ENCODE data around the gene SCEL.

Gene SCEL

DNA sequence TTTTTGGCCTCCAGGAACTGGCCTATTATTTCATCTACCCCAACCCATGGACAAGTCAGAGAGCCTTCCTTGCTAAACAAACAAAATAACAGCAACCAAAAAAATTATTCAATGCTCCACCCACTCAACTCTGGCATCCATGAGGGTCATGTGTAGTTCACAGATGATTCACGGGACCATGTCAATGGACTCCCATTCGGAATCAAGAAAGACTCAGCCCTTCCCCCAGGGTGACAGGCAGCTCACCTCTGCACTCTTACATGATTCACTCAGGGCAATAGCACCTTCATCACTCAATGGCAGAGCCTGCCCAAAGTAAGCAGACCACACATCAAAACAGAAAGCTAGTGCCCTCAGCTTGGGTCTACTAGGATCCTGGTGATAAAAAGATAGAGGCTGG, 14.3 kb upstream of the SCEL start:
- Histone ChIP-seq H3K79me1 (replicated peaks; ENCODE audit: low read length, poor library complexity, severe bottlenecking) (no peaks in the 10 kb centered on the region), H3K4ac (ENCODE audit: low read depth in 1 of 2, low read length in 2 of 2) (no peak overlapping the region), H3K4me3 (ENCODE audit: insufficient read depth in 1 of 2, low read depth in 1 of 2, low read length in 2 of 2) (no peak overlapping the region), H3K4me2 (ENCODE audit: low read length, poor library complexity, severe bottlenecking) (no peak overlapping the region), H3K23ac (ENCODE audit: low read length in 2 of 2) (no peak overlapping the region), H2AFZ (ENCODE audit: low read depth, low read length) (no peak overlapping the region), H3K9me3 (ENCODE audit: control insufficient read depth, low read length) (no peaks in the 10 kb centered on the region), H2BK120ac (ENCODE audit: low read depth, low read length) (no peak overlapping the region), H2BK12ac (ENCODE audit: low read length in 2 of 2) (no peak overlapping the region), H2BK15ac (ENCODE audit: low read depth, poor library complexity, severe bottlenecking) (no peak overlapping the region), H3K4me1 (ENCODE audit: control insufficient read depth, insufficient read depth, low read depth, low read length) (peaks cover 6% of the 10 kb centered on the region), H3K27ac (ENCODE audit: low read length, poor library complexity, severe bottlenecking) (peak overlapping the region; percentile 64), H3K18ac (ENCODE audit: low read depth in 1 of 2, low read length in 2 of 2) (no peak overlapping the region), H4K8ac (ENCODE audit: low read length) (no peak overlapping the region), H3K9ac (ENCODE audit: low read length) (no peak overlapping the region), H3K36me3 (ENCODE audit: control insufficient read depth in 1 of 2, insufficient read depth in 2 of 2, low read depth in 1 of 2, low read length in 2 of 2) (no peaks in the 10 kb centered on the region), H3K27me3 (ENCODE audit: control insufficient read depth in 1 of 2, insufficient read depth in 1 of 2, low read length in 2 of 2) (no peaks in the 10 kb centered on the region), H2BK5ac (ENCODE audit: low read depth, low read length, poor library complexity, severe bottlenecking) (no peak overlapping the region), H4K91ac (ENCODE audit: low read length) (no peak overlapping the region), H3K14ac (ENCODE audit: low read length in 2 of 2) (no peak overlapping the region), H2AK5ac (ENCODE audit: low read length, severe bottlenecking) (peak overlapping the region; percentile 89)
- WGBS = 78% methylated on average over 2 of the region's 2 CpGs
- DNase-seq = no peak

DNA sequence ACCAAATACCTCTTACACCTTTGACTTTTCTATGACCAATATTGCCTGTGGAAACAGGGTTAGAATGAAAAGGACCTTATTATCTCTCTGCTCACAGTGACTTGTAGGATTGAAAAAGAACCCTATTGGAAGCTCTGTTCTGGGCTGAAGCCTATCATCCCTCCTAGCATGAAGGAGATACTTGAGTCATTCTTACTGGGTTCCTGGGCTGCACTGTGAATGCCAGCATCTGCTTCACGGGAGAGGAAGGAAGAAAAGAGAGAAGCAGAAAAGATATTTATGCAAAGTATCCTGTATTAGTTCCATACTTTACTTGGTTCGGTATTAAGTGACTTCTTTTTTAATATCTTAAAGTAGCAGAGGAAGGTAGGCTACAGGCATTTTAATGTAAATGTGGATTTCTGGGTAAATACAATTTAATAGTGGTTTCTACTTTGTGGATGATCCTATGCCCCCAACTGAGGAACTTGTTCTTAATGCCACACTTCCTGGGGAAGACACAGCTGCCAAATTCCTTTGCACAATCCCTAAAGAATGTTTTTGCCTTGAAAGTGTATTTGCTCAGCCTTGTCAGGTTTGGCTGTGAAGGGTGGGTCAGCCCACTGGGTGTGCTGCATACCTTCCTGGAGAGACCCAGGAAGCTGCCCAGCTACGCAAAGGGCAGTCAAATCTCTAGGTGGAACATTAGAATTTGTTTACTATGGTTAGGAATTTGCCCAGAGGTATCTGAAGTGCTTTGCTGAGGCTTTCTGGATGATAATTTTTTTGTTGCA, 13.7 kb upstream of the SCEL start:
- no peaks in the 10 kb centered on the region for H3K27me3 ChIP-seq (ENCODE audit: control insufficient read depth in 1 of 2, insufficient read depth in 1 of 2, low read length in 2 of 2)
- no peaks in the 10 kb centered on the region for H3K9me3 ChIP-seq (ENCODE audit: control insufficient read depth, low read length)
- no peak overlapping the region for H3K23ac ChIP-seq (ENCODE audit: low read length in 2 of 2)
- no peak overlapping the region for H3K4me2 ChIP-seq (ENCODE audit: low read length, poor library complexity, severe bottlenecking)
- no peak overlapping the region for H2BK15ac ChIP-seq (ENCODE audit: low read depth, poor library complexity, severe bottlenecking)
- H3K9ac ChIP-seq (ENCODE audit: low read length) = no peak overlapping the region
- no peak overlapping the region for H3K4me3 ChIP-seq (ENCODE audit: insufficient read depth in 1 of 2, low read depth in 1 of 2, low read length in 2 of 2)
- no peak overlapping the region for H2AFZ ChIP-seq (ENCODE audit: low read depth, low read length)
- no peak overlapping the region for H3K18ac ChIP-seq (ENCODE audit: low read depth in 1 of 2, low read length in 2 of 2)
- H4K8ac ChIP-seq (ENCODE audit: low read length) = no peak overlapping the region
- no peaks in the 10 kb centered on the region for H3K36me3 ChIP-seq (ENCODE audit: control insufficient read depth in 1 of 2, insufficient read depth in 2 of 2, low read depth in 1 of 2, low read length in 2 of 2)
- 49% methylated on average over 3 of the region's 3 CpGs for WGBS
- H2BK12ac ChIP-seq (ENCODE audit: low read length in 2 of 2) = no peak overlapping the region
- H3K27ac ChIP-seq (ENCODE audit: low read length, poor library complexity, severe bottlenecking) = peak overlapping the region; percentile 75
- DNase-seq = no peak
- H3K4ac ChIP-seq (ENCODE audit: low read depth in 1 of 2, low read length in 2 of 2) = no peak overlapping the region
- H3K4me1 ChIP-seq (ENCODE audit: control insufficient read depth, insufficient read depth, low read depth, low read length) = peaks cover 6% of the 10 kb centered on the region
- no peak overlapping the region for H2BK120ac ChIP-seq (ENCODE audit: low read depth, low read length)
- H3K14ac ChIP-seq (ENCODE audit: low read length in 2 of 2) = no peak overlapping the region
- H2BK5ac ChIP-seq (ENCODE audit: low read depth, low read length, poor library complexity, severe bottlenecking) = no peak overlapping the region
- no peak overlapping the region for H4K91ac ChIP-seq (ENCODE audit: low read length)
- no peak overlapping the region for H2AK5ac ChIP-seq (ENCODE audit: low read length, severe bottlenecking)
- H3K79me1 ChIP-seq (replicated peaks; ENCODE audit: low read length, poor library complexity, severe bottlenecking) = no peaks in the 10 kb centered on the region

DNA sequence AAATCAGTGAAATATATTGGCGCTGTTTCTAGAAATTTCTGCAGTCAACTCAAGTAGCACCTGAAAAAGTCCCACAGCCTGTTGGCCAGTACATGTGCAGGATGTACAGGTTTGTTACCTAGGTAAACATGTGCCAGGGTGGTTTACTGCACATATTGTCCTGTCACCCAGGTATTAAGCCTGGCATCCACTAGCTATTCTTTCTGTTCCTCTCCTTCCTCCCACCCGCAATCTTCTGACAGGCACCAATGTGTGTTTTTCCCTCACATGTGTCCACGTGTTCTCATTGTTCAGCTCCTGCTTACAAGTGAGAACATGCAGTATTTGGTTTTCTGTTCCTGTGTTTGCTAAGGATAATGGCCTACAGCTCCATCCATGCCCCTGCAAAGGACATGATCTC, 13.1 kb upstream of the SCEL start:
- peak overlapping the region; percentile 20 for H2BK5ac ChIP-seq (ENCODE audit: low read depth, low read length, poor library complexity, severe bottlenecking)
- no peak overlapping the region for H3K14ac ChIP-seq (ENCODE audit: low read length in 2 of 2)
- H2BK12ac ChIP-seq (ENCODE audit: low read length in 2 of 2) = no peak overlapping the region
- no peak overlapping the region for H2BK15ac ChIP-seq (ENCODE audit: low read depth, poor library complexity, severe bottlenecking)
- H3K36me3 ChIP-seq (ENCODE audit: control insufficient read depth in 1 of 2, insufficient read depth in 2 of 2, low read depth in 1 of 2, low read length in 2 of 2) = no peaks in the 10 kb centered on the region
- no peak overlapping the region for H3K23ac ChIP-seq (ENCODE audit: low read length in 2 of 2)
- H3K4ac ChIP-seq (ENCODE audit: low read depth in 1 of 2, low read length in 2 of 2) = no peak overlapping the region
- H3K27ac ChIP-seq (ENCODE audit: low read length, poor library complexity, severe bottlenecking) = peak overlapping the region; percentile 75
- 98% methylated on average over 3 of the region's 3 CpGs for WGBS
- no peak overlapping the region for H4K91ac ChIP-seq (ENCODE audit: low read length)
- H3K27me3 ChIP-seq (ENCODE audit: control insufficient read depth in 1 of 2, insufficient read depth in 1 of 2, low read length in 2 of 2) = no peaks in the 10 kb centered on the region
- H3K9ac ChIP-seq (ENCODE audit: low read length) = no peak overlapping the region
- H2BK120ac ChIP-seq (ENCODE audit: low read depth, low read length) = no peak overlapping the region
- H4K8ac ChIP-seq (ENCODE audit: low read length) = no peak overlapping the region
- H3K4me3 ChIP-seq (ENCODE audit: insufficient read depth in 1 of 2, low read depth in 1 of 2, low read length in 2 of 2) = no peak overlapping the region
- H3K4me1 ChIP-seq (ENCODE audit: control insufficient read depth, insufficient read depth, low read depth, low read length) = peaks cover 5% of the 10 kb centered on the region
- peak overlapping the region; percentile 14 for H2AK5ac ChIP-seq (ENCODE audit: low read length, severe bottlenecking)
- no peaks in the 10 kb centered on the region for H3K79me1 ChIP-seq (replicated peaks; ENCODE audit: low read length, poor library complexity, severe bottlenecking)
- no peak overlapping the region for H3K18ac ChIP-seq (ENCODE audit: low read depth in 1 of 2, low read length in 2 of 2)
- H3K9me3 ChIP-seq (ENCODE audit: control insufficient read depth, low read length) = no peaks in the 10 kb centered on the region
- H3K4me2 ChIP-seq (ENCODE audit: low read length, poor library complexity, severe bottlenecking) = no peak overlapping the region
- H2AFZ ChIP-seq (ENCODE audit: low read depth, low read length) = no peak overlapping the region
- DNase-seq = no peak

DNA sequence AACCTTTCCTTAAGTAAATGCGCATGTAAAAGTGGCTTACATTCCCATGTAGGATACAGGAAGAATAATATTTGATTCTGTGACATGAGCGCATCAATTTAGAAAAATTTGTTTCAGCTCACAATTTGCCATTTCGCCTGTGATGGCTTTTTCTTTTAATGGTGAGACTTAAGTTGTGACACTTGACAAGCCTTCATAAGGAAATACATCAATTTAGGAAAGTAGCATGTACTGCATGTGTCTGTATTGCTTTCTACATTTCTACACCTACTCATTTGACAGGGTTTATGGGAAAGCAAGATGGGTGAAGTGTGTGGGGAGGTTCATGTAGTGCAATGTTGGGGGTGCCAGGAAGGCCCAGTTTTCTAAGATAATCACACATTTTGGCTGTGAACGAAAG, 12.1 kb upstream of the SCEL start:
- Histone ChIP-seq H3K9me3 (ENCODE audit: control insufficient read depth, low read length) (no peaks in the 10 kb centered on the region), H4K91ac (ENCODE audit: low read length) (no peak overlapping the region), H3K23ac (ENCODE audit: low read length in 2 of 2) (no peak overlapping the region), H3K4me3 (ENCODE audit: insufficient read depth in 1 of 2, low read depth in 1 of 2, low read length in 2 of 2) (no peak overlapping the region), H2AK5ac (ENCODE audit: low read length, severe bottlenecking) (no peak overlapping the region), H3K27ac (ENCODE audit: low read length, poor library complexity, severe bottlenecking) (no peak overlapping the region), H2AFZ (ENCODE audit: low read depth, low read length) (no peak overlapping the region), H3K4me2 (ENCODE audit: low read length, poor library complexity, severe bottlenecking) (no peak overlapping the region), H3K4ac (ENCODE audit: low read depth in 1 of 2, low read length in 2 of 2) (no peak overlapping the region), H2BK12ac (ENCODE audit: low read length in 2 of 2) (no peak overlapping the region), H2BK120ac (ENCODE audit: low read depth, low read length) (no peak overlapping the region), H3K36me3 (ENCODE audit: control insufficient read depth in 1 of 2, insufficient read depth in 2 of 2, low read depth in 1 of 2, low read length in 2 of 2) (no peaks in the 10 kb centered on the region), H2BK5ac (ENCODE audit: low read depth, low read length, poor library complexity, severe bottlenecking) (no peak overlapping the region), H3K27me3 (ENCODE audit: control insufficient read depth in 1 of 2, insufficient read depth in 1 of 2, low read length in 2 of 2) (no peaks in the 10 kb centered on the region), H3K18ac (ENCODE audit: low read depth in 1 of 2, low read length in 2 of 2) (no peak overlapping the region), H3K4me1 (ENCODE audit: control insufficient read depth, insufficient read depth, low read depth, low read length) (peaks cover 4% of the 10 kb centered on the region), H2BK15ac (ENCODE audit: low read depth, poor library complexity, severe bottlenecking) (no peak overlapping the region), H4K8ac (ENCODE audit: low read length) (no peak overlapping the region), H3K9ac (ENCODE audit: low read length) (no peak overlapping the region), H3K79me1 (replicated peaks; ENCODE audit: low read length, poor library complexity, severe bottlenecking) (no peaks in the 10 kb centered on the region), H3K14ac (ENCODE audit: low read length in 2 of 2) (no peak overlapping the region)
- 80% methylated on average over 4 of the region's 4 CpGs for WGBS
- no peak for DNase-seq

Data from mesenchymal stem cell (in vitro differentiated cells and primary cell).